GM10847 (cell line): ENCODE results near the gene HTR4.

Source experiments
- POLR2A ChIP-seq: IDR thresholded peaks from 2 replicates; pipeline ENCODE4 v1.6.1; 2011; ENCODE audit not compliant: insufficient read length; ENCODE audit errors: extremely low read depth

Gene HTR4

DNA sequence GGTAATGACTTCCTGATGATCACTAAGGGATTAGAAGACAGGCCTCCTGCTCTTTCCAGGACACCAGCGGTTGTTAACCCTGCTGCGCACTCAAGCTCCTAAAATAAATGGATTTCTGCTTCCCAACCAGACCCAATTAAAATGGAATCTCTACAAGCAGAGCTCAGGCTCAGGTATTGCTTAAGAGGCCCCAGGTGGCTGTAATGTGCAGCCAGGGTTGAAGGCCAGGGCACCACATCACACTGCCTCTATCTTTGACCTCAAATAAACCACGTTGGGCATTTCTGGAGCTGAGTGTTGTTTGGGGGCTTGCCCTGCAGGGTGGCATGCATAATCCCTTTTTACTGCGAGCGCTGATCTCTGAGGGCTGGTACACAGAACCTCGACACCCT, 162.5 kb downstream of the HTR4 start:
- TF ChIP-seq POLR2A, result no peak

GRCh38 chr5:148491015-148491792, 163.1 kb downstream of the HTR4 start:
- no peak for TF ChIP-seq POLR2A

- no peak for TF ChIP-seq POLR2A
These were observed 165.6 kb downstream of the HTR4 start for GRCh38 chr5:148488757-148489156.

- TF ChIP-seq POLR2A, result no peak
These were observed 167.9 kb downstream of the HTR4 start for GRCh38 chr5:148486456-148486855.

GRCh38 chr5:148484651-148485050, 169.7 kb downstream of the HTR4 start:
- no peak for TF ChIP-seq POLR2A

- no peak for TF ChIP-seq POLR2A
These were observed 170.6 kb downstream of the HTR4 start for GRCh38 chr5:148483750-148484149.

DNA sequence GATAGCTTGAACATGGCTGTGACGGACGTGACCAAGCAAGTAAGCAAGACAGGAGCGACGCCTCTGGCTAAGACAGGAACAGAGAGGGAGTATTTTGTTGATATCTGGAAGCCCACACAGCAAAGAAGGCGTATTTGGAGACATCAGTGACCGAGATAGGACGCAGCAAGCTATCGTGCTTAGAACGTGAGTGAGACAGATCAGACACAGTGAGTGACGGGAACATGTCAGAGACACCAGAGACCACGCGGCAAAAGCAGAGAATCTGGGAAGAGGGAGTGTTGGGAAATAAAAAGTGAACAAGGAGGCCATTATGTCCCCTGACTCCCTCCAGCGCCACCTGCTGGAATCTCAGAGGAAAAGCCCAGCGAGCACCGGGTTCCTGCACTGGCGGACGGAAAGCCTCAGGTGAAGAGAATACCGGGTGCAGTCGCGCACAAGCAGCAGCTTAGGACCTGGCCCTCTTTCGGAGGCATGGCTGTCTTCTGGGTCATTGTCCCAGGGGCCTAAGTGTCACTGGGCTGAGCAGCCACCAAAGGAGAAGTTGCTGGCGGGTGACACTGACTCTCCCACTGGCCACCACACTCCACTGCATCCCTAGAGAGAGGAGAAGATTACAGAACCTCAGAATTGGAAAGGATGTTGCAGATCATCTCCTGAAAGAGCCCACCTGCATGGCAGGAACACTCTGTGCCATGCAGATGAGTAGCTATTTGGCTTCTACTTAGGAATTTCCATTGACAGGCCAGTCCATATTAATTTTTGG, 171.4 kb downstream of the HTR4 start:
- no peak for TF ChIP-seq POLR2A

GRCh38 chr5:148482196-148482595, 172.1 kb downstream of the HTR4 start:
- TF ChIP-seq POLR2A, result no peak

DNA sequence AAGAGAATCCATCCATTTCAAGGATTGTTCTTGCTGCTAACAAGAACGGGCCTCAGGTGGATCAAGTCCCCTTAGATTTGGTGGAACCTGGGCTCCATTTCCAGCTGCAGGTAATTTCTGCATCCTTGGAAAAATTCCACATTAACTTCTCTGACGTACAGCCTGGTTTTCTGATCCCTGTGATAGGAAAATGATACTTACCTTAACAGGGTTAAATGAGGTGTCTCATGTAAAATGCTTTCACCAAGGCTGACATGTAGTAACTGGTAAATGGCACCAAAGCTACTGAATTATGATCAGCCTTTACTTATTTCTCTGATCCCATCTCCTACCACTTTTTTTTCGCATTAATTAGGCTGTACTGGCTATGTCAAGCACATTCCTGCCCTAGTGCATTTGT, 176.9 kb downstream of the HTR4 start:
- TF ChIP-seq POLR2A, result no peak

GRCh38 chr5:148476302-148476701, 178.0 kb downstream of the HTR4 start:
- no peak for TF ChIP-seq POLR2A

- TF ChIP-seq POLR2A, result no peak
These were observed 180.3 kb downstream of the HTR4 start for GRCh38 chr5:148474025-148474511.

GRCh38 chr5:148471379-148471778, 182.9 kb downstream of the HTR4 start:
- TF ChIP-seq POLR2A, result no peak

DNA sequence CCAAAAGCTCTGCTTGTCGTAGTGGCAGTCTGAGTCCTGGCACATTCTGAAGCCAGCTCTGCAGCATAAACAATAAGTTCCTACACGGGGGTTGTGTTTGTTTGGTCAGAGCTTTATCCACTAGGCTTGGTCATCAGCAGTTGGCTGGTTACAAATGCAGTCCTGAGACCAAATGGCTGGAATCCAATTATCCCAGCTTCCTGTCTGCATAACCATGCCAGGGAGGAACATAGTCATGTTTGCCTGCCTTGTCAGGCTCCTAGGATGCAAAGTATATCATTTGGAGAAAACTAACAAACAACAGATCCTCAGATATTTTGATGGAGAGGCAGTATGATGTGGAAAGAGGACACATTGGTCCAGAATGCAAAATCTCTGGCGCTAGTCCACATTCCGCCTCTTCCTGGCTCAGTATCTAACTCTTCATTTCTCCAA, 184.8 kb downstream of the HTR4 start:
- no peak for TF ChIP-seq POLR2A

- no peak for TF ChIP-seq POLR2A
These were observed 186.4 kb downstream of the HTR4 start for GRCh38 chr5:148467958-148468357.

GRCh38 chr5:148466236-148466580, 188.1 kb downstream of the HTR4 start:
- no peak for TF ChIP-seq POLR2A

DNA sequence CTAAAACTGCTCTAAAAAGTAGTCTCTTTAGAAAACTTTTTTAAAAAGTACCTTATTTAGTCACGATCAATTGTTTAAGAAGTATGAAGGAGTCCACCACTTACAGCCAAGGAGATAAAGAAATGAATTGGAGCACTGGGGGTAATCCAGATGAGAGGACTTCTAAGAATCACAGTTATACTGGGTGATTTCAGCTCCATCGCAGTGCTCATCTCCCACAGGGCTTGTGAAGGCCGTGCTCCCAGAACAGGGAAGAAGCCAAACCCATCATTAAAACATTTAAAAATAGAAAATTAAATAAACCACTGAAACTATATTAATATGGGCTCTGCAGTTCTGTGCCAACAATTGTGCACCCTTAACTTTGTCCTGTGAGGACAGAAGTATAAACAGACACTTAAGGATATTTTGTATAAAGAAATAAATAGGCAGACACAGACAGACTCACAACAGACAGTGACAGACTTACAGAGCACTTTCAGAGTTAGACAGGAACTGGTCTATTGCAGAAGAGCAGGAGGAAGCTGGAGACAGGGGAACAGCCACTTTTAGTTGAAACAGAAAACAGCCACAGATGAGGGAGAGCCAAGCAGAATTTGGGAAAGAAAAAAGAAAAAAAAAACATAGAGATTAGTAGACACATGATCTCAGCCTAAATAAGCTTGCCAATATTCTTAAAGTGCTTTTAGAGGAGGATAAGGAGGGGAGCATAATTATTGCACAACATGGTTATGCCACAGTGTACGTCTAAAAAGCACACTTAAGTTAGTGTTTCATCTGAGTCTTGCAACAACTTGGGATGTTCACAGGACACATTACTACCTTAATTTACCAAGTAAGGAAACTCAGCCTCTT, 188.7 kb downstream of the HTR4 start:
- TF ChIP-seq POLR2A, result no peak

DNA sequence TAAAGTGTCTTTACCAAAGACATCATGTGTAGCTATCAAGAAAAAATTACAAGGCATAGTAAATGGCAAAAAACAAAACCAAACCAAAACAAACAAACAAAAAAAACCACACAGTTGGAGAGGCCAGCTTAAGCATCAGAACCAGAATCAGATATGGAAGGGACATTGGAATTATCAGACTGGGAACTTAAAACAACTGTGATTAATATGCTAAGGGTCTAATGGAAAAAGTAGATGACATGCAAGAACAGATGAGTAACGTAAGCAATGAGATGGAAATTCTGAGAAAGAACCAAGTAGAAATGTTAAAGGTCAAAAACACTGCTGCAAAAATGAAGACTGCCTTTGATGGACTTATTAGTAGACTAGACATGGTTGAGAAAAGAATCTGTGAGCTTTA, 194.7 kb downstream of the HTR4 start:
- no peak for TF ChIP-seq POLR2A
